ENCODE measurements around the gene SUGP2.

DNA sequence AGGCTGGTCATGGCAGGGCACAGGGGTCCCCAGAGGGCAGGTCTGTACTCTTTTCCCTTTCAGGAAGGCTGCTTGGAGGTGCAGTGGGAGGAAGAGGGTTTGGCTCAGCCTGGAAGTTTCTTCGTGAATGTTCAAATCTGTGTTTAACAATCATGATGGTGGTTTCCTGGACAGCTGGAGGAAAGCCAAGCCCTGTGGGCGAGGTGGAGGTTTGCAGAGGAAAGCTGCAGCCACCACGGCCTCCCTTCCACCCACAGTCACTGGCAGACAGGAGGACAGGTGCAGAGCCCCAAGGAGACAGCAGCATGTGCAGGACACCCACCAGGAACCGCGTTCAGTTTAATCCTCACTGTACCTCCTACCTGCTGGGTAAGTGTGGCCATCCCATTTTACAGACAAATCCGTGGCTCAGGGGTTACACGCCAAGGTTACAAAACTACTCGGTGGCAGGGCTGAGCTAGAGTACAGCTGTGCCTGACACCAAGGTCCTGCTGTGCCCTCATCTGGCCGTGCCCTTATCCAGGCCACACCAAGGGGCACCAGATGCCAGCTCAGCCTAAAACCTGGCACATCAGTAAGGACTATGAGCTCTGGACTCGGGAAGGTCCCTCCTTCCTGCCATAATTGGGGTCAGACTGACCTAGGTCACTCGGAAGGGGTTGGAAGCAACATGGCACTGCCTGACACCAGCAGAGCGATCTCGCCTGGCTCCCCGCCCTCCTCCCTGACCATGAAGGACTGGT, 34.1 kb downstream of the SUGP2 start:
- TF ChIP-seq, protein P1, sequence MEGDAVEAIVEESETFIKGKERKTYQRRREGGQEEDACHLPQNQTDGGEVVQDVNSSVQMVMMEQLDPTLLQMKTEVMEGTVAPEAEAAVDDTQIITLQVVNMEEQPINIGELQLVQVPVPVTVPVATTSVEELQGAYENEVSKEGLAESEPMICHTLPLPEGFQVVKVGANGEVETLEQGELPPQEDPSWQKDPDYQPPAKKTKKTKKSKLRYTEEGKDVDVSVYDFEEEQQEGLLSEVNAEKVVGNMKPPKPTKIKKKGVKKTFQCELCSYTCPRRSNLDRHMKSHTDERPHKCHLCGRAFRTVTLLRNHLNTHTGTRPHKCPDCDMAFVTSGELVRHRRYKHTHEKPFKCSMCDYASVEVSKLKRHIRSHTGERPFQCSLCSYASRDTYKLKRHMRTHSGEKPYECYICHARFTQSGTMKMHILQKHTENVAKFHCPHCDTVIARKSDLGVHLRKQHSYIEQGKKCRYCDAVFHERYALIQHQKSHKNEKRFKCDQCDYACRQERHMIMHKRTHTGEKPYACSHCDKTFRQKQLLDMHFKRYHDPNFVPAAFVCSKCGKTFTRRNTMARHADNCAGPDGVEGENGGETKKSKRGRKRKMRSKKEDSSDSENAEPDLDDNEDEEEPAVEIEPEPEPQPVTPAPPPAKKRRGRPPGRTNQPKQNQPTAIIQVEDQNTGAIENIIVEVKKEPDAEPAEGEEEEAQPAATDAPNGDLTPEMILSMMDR (conservative IDR thresholded peaks at IDR 0.05; ENCODE audit: low read depth in 2 of 2), result no peak
- TF ChIP-seq, protein P2, sequence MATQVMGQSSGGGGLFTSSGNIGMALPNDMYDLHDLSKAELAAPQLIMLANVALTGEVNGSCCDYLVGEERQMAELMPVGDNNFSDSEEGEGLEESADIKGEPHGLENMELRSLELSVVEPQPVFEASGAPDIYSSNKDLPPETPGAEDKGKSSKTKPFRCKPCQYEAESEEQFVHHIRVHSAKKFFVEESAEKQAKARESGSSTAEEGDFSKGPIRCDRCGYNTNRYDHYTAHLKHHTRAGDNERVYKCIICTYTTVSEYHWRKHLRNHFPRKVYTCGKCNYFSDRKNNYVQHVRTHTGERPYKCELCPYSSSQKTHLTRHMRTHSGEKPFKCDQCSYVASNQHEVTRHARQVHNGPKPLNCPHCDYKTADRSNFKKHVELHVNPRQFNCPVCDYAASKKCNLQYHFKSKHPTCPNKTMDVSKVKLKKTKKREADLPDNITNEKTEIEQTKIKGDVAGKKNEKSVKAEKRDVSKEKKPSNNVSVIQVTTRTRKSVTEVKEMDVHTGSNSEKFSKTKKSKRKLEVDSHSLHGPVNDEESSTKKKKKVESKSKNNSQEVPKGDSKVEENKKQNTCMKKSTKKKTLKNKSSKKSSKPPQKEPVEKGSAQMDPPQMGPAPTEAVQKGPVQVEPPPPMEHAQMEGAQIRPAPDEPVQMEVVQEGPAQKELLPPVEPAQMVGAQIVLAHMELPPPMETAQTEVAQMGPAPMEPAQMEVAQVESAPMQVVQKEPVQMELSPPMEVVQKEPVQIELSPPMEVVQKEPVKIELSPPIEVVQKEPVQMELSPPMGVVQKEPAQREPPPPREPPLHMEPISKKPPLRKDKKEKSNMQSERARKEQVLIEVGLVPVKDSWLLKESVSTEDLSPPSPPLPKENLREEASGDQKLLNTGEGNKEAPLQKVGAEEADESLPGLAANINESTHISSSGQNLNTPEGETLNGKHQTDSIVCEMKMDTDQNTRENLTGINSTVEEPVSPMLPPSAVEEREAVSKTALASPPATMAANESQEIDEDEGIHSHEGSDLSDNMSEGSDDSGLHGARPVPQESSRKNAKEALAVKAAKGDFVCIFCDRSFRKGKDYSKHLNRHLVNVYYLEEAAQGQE (IDR thresholded peaks at IDR 0.05; ENCODE audit: unreplicated experiment), result no peak
- TF ChIP-seq EZH2phosphoT487 (IDR thresholded peaks at IDR 0.05; ENCODE audit: unreplicated experiment) (no peak), POLR2AphosphoS5 (IDR thresholded peaks at IDR 0.05; ENCODE audit: low read depth) (no peak), CREB1 (CRISPR knock-in tag; IDR thresholded peaks at IDR 0.05; ENCODE audit: low read depth) (no peak), EZH2 (IDR thresholded peaks at IDR 0.05; ENCODE audit: low read depth, unreplicated experiment) (no peak), JUNB (IDR thresholded peaks at IDR 0.05; ENCODE audit: unreplicated experiment) (no peak)
- TF ChIP-seq, protein P3, sequence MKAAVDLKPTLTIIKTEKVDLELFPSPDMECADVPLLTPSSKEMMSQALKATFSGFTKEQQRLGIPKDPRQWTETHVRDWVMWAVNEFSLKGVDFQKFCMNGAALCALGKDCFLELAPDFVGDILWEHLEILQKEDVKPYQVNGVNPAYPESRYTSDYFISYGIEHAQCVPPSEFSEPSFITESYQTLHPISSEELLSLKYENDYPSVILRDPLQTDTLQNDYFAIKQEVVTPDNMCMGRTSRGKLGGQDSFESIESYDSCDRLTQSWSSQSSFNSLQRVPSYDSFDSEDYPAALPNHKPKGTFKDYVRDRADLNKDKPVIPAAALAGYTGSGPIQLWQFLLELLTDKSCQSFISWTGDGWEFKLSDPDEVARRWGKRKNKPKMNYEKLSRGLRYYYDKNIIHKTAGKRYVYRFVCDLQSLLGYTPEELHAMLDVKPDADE (IDR thresholded peaks at IDR 0.05), result no peak

Measured in GM23338 (cell line).